ENCODE data around the gene STXBP5L.
"Not testable (repeated sequence)": the region's sequence is repeated elsewhere in the genome, so short reads cannot be mapped to it uniquely, and the experiment has no call there.

The STXBP5L gene

DNA sequence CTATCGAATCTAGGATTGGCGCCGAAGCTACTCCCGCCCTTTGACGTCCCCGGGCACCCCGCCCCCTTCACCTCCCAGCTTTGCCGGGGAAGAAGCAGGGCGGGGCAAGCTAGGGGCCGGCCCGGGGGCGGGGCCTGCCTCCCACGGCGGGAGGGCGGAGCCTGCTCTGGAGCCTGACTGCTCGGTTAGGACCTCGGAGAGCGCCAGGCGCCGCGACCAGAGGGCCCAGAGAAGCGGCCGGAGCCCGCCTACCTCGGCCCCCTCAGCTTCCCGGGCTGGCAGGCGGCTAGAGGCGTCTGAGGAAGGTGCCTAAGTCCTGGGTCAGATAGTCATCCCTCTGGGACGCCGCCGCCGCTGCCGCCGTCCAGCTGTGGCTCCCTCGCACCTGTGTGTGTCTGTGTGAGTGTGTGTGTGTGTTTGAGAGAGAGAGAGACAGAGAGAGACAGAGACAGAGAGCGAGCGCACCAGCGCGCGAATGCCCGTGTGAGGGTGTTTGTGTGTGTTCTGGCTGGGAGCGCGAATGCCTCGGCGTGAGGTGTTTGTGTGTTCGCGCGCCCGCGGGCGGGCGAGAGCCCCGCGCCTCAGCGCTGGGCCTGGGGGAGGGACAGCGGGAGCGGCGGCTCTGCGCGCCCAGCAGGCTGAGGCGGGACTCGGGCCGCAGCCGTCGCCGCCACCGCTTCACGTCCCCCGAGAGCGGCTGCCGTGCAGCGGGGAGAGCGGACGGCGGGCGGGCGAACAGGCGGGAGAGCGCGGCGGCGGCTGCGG is at the start of gene STXBP5L:
Gene STXBP5L (plus strand): TSS at position 176 of the 765 bp plus-strand sequence. CDS start 1,374 bp downstream, outside the sequence.
- peak in 1 of 2 donors; percentile 35 for DNase-seq (ENCODE audit: low read depth in 1 of 2, low spot score in 1 of 2)

DNA sequence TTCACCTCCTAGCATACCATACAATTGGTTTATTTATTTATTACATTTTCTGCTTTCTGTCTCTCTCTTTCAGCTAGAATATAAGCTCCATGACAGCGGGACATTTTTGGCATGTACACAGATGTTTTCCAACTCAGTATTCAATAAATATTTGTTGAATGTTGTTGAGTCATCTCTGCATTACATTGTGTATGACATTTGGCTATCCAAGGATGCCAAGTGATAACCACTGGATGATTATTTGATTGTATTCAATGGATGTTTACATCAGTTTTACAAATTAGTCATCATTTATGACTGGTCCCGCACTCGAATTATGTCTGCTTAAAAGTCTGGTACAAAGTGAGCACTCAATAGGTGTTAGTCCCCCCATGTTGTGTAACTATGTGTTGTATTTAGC is 49.5 kb upstream of the STXBP5L start:
- no peak for DNase-seq (ENCODE audit: low read depth in 1 of 2, low spot score in 1 of 2)

DNA sequence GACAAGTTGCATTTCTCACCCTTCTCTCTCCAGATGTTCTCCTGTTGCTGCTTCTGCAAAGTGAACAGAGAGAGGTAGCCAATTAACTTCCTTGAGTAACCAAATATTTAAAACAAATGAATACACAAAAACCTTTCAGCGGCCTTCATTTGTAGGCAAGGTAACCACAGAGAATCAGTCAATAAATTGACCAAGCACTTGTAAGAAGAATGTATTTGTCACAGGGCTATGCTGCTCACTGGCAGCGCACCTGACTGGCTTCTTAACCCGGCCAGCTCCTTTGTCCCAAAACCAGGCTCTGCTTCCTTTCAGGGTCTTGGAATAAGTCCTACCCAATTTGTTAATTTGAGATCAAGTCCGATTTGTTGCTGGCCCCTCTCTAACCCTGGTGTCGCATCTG is 43.5 kb upstream of the STXBP5L start:
- DNase-seq (ENCODE audit: low read depth in 1 of 2, low spot score in 1 of 2) = no peak

DNA sequence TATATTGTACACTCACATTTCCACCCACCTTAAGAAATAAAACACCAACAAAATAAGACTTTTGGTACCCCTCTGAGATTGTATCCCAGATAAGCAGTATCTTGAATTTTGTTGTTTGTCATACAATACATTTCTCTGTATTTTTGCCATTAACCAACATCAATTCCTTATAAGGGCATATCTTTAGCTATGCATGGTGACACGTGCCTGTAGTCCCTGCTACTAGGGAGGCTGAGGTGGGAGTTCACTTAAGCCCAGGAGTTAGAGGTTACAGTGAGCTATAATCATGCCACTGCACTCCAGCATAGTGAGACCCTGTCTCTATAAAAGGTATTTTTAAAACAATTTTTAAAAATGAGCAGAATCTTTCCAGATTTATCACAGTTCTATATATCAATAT is 32.5 kb upstream of the STXBP5L start:
- DNase-seq (ENCODE audit: low read depth in 1 of 2, low spot score in 1 of 2) = no peak

DNA sequence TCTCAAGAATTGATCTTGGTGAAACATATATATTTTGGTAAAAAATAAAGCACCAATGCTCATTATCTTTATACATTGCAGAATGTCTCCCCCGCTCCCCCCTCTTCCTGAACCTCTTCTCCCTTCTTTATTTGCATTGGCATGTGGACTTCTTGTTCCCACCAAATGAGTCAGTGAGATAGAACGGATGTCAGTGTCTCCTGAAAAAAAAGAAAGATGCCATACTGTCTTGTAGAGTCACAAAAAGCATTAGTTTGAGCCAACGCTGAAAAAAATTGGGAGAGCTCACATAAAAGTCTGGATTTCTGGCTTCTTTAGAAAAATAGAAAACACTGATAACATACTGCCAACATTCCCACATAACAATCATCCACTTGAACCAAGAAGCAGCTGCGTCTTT is 32.0 kb upstream of the STXBP5L start:
- no peak for DNase-seq (ENCODE audit: low read depth in 1 of 2, low spot score in 1 of 2)

DNA sequence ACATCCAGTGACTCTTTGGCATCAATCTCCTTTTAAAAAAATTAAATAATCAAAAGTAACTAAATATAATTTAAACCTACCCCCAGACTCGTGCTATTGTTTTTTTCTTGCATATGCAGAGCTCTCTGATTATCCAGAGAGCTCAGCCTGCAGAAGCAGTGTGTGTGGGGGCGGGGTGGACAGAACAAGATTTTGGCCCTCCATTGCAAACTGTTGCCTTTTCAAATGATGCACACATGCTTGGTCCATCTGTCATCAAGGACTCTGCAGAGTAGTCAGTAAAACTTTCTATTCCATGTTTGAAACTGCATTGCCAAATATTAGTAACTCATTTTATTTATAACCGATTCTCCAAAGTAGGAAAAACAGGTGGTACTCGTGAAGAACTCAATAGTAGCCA is 28.6 kb upstream of the STXBP5L start:
- DNase-seq (ENCODE audit: low read depth in 1 of 2, low spot score in 1 of 2) = no peak

DNA sequence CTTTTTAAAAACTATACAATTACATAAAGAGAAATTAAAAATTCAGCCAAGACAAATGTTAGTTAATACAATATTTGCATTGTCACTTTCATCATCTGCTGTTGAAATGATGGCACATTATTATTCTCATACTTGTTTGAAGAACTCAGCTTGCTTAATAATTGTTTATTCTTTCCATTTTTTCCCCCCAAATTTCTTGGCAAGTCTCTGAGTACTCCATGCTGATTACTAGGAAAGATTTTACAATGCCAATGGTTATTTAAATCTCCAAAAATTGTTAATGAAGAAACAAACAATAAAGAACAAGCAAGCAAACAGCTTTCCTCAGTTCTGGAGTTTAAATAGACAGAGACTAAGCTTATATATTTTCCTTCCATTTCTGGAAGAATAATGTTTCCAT is 15.1 kb upstream of the STXBP5L start:
- no peak for DNase-seq (ENCODE audit: low read depth in 1 of 2, low spot score in 1 of 2)

DNA sequence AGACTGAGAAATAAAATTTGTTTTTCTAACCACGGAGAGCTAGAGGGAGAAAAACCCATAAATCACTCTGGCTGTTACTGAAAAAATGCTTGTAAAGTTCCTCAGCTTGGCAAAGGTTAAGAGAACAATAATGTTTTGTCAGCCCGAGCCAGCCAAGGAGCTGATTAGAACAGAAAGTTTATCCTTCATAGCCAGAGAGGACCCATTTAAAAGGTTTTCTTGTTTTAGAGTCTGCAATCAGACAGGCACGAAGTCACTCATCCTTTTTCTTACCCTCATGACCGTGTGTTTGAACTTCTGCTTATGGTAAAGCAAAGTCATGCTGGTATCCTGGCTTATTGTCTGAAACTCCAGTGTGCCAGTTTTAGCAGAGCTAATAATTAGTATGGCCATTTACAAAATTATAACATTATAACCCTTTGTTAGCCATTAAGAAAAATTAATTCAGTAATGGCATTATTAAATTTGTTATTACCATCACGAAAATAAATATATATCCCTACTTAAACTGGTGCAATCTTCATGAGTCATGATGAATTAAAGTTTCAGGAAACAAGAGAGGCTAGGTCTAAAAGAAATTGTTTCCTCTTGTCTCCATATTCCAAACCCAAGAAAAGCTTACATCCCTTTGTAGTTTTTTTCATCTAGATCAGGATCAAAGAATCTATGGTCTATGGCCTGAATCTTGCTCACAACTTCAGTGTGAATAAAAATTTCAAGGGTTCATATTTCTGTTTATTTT is 13.5 kb upstream of the STXBP5L start:
- no peak for DNase-seq (ENCODE audit: low read depth in 1 of 2, low spot score in 1 of 2)

DNA sequence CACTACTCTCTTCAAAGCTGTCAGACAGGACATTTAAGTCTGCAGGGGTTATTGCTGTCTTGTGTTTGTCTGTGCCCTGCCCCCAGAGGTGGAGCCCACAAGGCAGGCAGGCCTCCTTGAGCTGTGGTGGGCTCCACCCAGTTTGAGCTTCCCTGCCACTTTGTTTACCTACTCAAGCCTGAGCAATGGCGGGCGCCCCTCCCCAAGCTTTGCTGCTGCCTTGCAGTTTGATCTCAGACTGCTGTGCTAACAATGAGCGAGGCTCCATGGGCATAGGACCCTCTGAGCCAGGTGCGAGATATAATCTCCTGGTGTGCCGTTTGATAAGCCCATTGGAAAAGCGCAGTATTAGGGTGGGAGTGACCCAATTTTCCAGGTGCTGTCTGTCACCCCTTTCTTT is 6.3 kb upstream of the STXBP5L start:
- not testable (repeated sequence) for DNase-seq (ENCODE audit: low read depth in 1 of 2, low spot score in 1 of 2)

DNA sequence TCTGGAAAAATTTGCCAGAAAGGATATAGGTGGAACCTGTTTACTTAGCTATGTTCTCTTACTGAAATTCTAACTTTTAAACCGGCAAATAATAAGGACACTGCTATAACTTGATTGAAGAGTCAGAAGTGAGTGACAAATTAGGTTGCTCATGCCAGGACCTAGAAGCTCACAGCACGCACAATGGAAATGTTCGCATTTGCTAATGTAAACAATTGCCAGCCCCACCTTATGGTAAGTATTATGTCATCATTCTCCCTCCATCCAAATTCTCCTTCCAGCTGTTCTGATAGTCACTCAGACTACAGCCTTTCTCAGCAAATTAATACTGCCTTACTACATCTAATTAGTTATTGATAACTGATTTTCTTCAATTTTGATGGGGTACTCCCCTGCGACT is 4.8 kb upstream of the STXBP5L start:
- no peak for DNase-seq (ENCODE audit: low read depth in 1 of 2, low spot score in 1 of 2)

DNA sequence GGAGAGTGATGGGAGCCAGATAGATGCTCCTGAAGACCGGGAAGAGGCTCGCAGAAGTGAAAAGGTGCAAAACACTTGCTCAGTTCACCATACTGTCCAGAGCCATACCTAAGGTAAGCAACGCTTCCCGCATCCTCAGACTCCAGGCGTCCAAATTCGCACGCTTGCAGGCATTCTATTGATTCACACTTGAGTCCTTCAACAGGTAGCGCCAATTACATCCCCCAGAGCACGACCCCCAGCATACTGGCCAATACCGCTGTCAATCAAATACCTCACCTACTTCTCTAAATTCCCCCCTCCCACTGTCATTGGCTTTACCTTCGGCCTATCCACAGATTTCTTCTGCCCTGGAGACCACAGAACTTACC is 361 bp upstream of the STXBP5L start:
- no peak for DNase-seq (ENCODE audit: low read depth in 1 of 2, low spot score in 1 of 2)

DNA sequence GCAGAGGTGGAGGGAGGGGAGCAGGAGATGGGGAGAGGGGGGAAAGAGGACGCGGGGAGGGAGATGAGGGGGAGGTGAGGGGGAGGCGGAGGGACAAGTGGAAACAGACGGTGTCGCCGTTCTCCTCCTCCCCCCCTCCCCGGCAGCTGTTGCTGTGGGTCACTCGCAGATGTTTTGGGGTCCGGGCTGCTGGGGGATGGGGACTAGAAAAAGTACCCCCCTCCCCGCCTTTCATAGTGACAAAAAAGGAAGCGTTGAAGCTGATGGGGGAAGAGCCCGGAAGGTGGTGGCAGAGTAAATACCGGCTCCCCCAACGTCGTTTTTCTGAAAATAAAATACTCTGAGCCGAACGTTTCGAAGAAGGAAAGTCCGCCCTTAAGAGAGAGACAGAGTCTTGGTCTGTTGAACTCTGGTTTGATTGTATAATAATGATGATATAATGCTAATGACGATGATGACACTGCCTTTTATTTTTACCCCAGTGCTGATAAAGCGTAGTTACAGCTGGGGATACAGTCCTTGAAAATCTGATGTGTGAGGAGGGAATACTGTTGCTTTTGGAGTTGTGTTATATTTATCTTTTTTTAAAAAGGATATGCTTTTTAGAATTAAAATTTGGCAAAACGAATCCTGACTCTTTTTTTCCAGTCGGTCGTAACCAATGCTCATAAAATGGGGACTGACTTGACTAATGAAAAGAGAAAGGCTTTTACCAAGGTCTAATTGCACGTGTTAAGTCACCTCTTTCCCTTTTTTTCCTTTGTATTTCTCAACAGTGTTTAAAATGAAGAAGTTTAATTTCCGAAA is 993 bp downstream of the STXBP5L start:
- DNase-seq (ENCODE audit: low read depth in 1 of 2, low spot score in 1 of 2) = no peak

DNA sequence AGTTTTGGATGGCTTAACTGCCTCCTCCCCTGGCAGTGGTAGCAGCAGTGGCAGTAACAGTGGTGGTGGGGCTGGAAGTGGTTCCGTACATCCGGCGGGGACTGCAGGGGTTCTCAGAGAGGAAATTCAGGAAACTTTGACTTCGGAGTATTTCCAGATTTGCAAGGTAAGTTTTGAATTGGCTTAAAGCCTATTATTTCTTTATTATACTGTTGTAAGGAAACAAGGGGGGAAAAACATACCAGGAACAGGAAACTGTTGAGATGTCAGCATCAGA is 1.5 kb downstream of the STXBP5L start:
- no peak for DNase-seq (ENCODE audit: low read depth in 1 of 2, low spot score in 1 of 2)

DNA sequence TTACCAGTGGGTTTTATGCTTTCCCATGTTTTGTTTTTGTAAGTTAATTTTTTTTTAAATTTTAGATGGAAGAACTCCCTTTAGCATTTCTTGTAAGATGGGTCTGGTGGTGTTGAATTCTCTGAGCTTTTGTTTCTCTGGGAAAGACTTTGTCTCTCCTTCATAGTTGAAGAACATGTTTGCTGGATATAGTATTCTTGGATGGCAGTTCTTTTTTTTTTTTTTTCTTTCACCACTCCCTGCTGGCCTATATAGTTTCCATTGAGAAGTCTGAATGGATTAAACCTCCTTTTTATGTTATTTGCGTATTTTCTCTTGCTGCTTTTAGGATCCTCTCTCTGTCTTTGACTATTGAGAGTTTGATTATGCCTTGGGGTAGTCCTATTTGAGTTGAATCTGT is 18.1 kb downstream of the STXBP5L start:
- DNase-seq (ENCODE audit: low read depth in 1 of 2, low spot score in 1 of 2) = no peak

DNA sequence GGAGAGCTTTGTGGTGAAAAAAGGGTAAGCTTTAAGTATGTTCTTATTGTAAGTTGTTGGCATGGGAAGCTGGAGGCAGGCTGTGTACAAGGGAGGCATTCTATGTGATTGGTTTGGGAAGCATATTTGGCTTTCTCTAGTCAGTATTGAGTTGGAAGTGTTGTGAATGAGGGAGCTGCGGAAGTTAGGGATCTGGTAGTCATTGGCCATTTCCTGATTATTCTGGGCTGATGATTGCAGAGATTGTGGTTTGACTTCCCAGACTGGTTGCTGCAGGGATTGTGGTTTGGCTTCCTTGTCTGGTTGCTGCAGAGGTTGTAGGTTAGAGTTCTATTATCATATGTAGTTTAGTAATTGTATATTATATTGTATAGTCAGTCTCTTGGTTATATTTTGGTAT is 21.0 kb downstream of the STXBP5L start:
- no peak for DNase-seq (ENCODE audit: low read depth in 1 of 2, low spot score in 1 of 2)

DNA sequence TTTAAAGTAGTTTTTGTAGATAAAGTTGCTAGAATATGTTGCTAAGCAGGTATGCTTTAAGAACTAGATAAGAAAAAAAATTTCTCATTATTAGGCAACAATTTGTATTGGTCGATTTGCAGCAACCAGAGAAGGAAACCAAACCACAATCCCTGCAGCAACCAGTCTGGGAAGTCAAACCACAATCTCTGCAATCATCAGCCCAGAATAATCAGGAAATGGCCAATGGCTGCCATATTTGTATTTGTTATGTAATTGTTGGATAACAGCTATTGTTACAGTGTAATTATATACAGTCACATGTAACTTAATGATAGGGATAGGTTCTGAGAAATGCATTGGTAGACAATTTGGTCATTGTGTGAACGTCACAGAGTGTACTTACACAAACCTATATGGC is 23.6 kb downstream of the STXBP5L start:
- no peak for DNase-seq (ENCODE audit: low read depth in 1 of 2, low spot score in 1 of 2)

DNA sequence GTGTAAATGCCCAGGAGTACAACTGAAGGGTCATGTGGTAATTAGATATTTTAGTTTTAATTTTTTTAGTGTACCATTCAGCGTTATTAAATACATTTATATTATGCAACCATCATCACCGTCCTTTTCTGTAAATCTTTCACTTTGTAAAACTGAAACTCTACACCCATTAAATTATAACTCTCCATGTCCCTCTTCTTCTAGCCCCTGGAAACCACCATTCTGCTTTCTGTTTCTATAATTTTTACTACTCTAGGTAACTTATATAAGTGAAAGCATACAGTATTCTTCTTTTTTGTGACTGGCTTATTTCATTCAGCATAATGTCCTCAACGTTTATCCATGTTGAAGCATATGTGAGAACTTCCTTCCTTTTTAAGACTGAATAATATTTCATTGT is 48.1 kb downstream of the STXBP5L start:
- no peak for DNase-seq (ENCODE audit: low read depth in 1 of 2, low spot score in 1 of 2)

DNA sequence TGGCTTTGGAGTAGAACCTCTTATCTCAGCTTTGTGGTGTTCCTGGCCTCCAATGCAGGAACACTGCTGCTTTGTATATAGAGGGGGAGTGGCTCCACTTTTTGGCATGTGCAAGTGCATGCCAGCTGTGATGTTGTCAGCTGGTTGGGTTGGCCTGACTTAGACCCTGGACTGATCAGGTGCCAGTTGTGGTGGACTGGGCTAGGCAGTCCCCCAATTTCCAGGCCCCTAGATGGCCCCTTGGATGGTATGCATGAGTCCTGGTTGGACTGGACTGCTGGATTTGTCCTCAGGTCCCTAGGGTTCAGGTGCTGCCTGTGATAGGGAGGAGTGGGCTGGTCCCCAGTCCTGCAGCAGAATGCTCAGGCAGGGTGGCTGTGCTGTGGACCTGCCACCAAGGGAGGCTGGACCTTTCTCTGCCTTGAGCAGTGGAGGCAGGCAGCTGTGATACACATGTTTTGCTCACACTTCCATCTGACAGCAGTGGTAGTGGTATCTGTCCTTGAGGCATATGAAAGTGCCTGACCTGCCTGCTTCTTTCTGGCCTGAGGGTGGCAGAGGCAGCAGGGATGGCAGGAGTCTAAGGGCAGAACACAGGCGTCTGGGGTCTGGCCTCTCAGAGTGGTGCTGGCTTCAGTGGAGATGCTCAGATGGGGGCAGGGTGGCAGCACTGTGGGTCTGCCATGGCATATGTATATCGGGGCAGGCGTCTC is 74.8 kb downstream of the STXBP5L start:
- no peak for DNase-seq (ENCODE audit: low read depth in 1 of 2, low spot score in 1 of 2)

DNA sequence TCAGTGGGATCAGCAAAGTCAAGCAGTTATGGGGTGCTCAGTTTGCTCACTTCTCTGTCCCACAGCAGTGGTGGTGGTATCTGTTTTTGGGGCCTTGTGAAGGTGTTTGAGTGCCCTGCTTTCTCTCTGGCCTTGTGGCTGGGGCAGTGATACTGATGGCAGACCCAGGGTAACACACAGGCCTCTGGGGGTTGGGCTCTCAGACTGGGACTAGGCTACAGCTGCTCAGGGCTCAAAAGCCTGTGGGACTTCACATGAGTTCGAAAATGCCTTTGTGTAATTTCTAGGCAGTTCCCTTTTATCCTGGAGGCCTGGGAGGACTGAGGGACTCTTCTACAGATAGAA is 75.3 kb downstream of the STXBP5L start:
- DNase-seq (ENCODE audit: low read depth in 1 of 2, low spot score in 1 of 2) = no peak

DNA sequence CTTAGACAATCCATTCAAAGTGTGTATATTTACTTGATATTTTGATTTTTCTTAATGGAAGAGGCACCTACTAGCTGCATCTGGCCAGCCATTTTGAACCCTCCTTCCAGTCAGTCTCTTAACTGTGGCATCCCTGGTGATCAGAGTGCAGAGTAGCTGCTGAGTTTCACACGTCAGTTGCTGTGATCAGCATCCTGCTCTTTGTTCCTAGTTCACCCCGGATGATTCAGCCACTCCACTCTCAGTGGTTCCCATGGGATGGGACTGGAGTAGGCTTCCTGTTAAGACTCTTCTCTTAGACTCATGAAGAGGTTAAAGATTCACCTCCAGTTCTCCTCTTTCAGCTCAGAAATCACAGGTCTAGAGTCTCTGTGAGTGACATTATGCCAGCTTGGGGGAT is 75.8 kb downstream of the STXBP5L start:
- no peak for DNase-seq (ENCODE audit: low read depth in 1 of 2, low spot score in 1 of 2)

DNA sequence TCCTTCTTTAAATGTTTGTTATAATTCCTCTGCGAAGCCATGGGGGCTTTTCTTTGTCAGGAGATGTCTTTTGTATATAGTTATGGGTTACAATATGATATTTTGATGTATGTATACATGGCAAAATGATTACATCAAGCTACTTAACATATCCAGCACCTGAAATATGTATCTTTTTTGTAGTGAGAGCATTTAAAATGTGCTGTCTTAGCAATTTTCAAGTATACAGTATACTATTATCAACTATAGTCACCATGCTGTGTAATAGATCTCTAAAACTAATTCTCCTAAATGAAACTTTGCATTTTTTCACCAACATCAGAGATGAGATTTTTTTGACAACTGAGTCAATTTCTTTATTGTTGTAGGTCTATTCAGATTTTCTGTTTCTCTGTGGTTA is 77.2 kb downstream of the STXBP5L start:
- no peak for DNase-seq (ENCODE audit: low read depth in 1 of 2, low spot score in 1 of 2)

DNA sequence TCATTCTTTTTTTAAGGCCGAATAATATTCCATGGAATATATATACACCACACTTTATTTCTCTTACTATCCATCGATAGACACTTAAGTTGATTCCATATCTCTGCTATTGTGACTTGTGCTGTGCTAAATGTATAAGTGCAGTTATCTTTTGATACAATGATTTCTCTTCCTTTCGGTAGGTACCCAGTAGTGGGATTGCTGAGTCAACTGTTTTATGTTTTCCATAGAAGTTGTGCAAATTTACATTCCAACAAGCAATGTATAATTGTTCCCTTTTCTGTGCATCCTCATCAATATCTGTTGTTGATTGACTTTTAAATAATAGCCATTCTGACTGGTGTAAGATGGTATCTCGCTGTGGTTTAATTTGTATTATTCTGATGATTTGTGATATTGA is 81.0 kb downstream of the STXBP5L start:
- DNase-seq (ENCODE audit: low read depth in 1 of 2, low spot score in 1 of 2) = no peak
